ENCODE data around the gene FBXL20. TPM values are rescaled to one million over a fixed set of nuclear protein-coding genes. Genes with fewer than 3 reads are reported as not detected.

The FBXL20 gene
- total RNA-seq, 1 donor from 2014 or later = 27.1 TPM

DNA sequence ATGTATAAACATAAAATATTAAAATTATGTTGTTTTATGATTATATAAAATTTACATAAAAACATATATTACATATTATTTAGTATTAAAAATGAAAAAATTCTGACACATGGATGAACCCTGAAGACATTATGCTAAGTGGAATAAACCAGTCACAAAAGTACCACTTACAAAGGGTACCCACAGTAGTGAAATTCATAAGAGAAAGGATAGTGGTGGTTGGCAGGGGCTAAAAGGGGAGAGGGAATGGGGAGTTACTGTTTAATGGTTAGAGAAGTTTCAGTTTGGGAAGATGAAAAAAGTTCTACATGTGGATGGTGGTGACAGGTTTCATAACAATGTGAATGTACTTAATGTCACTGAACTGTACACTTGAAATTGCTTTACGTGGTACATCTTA lies 41.4 kb downstream of the FBXL20 start:
- no peaks in the 10 kb centered on the region for H3K9me3 ChIP-seq
- no peak overlapping the region for H3K4me3 ChIP-seq
- intact Hi-C loops (cut with DNase I) = no loop called here
- H3K36me3 ChIP-seq = no peaks in the 10 kb centered on the region
- peaks cover 5 to 8% of the 10 kb centered on the region in 2 donors for H3K4me1 ChIP-seq
- TF ChIP-seq, protein P1, sequence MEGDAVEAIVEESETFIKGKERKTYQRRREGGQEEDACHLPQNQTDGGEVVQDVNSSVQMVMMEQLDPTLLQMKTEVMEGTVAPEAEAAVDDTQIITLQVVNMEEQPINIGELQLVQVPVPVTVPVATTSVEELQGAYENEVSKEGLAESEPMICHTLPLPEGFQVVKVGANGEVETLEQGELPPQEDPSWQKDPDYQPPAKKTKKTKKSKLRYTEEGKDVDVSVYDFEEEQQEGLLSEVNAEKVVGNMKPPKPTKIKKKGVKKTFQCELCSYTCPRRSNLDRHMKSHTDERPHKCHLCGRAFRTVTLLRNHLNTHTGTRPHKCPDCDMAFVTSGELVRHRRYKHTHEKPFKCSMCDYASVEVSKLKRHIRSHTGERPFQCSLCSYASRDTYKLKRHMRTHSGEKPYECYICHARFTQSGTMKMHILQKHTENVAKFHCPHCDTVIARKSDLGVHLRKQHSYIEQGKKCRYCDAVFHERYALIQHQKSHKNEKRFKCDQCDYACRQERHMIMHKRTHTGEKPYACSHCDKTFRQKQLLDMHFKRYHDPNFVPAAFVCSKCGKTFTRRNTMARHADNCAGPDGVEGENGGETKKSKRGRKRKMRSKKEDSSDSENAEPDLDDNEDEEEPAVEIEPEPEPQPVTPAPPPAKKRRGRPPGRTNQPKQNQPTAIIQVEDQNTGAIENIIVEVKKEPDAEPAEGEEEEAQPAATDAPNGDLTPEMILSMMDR (IDR thresholded peaks at IDR 0.05) = no peak
- no peak overlapping the region for H3K27ac ChIP-seq
- H3K27me3 ChIP-seq = no peaks in the 10 kb centered on the region
- DNase-seq (ENCODE audit: low spot score in 2 of 2) = no peak

DNA sequence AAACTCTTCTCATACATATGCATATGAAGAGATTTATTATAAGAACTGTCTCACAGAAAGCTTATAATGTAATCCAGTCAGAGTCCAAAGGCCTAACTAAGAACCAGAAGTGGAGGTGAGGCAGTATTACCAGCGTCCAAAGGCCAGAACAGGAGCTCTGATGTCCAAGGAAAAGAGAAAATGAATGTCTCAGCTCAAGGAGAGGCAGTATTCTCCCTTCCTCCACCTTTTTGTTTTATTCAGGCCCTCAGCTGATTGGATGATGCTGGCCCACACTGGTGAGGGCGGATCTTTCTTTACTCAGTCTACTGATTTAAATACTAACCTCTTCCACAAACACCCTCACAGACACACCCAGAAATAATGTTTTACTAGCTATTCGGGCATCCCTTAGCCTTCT lies 43.4 kb downstream of the FBXL20 start:
- Histone ChIP-seq H3K27me3 (no peaks in the 10 kb centered on the region), H3K36me3 (no peaks in the 10 kb centered on the region), H3K9me3 (no peaks in the 10 kb centered on the region), H3K27ac (peak overlapping the region in 1 of 2 donors; percentile 11), H3K4me3 (no peak overlapping the region), H3K4me1 (no peaks in the 10 kb centered on the region)
- TF ChIP-seq, protein P1 (IDR thresholded peaks at IDR 0.05) = no peak
- DNase-seq (ENCODE audit: low spot score in 2 of 2) = no peak
- intact Hi-C loops (cut with DNase I) = no loop called here

DNA sequence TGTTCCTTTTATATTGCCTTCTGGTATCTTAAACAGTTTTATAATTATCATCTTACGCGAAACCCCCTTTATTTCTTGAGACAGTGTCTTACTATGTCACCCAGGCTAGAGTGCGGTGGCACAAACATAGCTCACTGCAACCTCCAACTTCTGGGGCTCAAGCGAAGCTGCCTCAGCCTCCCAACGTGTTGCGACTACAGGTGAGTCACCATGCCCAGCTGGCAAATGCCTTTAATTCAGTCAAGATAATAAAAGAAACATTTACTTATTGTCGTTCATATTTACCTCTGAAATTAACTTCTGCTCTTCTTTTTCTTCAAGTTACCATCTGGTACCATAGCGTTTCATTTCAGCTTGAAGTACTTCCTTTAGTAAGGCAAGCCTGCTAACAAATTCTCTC lies 43.9 kb downstream of the FBXL20 start:
- intact Hi-C loops (cut with DNase I) = no loop called here
- Histone ChIP-seq H3K9me3 (no peaks in the 10 kb centered on the region), H3K27ac (no peak overlapping the region), H3K27me3 (no peaks in the 10 kb centered on the region), H3K36me3 (no peaks in the 10 kb centered on the region), H3K4me3 (no peak overlapping the region), H3K4me1 (no peaks in the 10 kb centered on the region)
- no peak for DNase-seq (ENCODE audit: low spot score in 2 of 2)
- TF ChIP-seq, protein P1 (IDR thresholded peaks at IDR 0.05) = no peak

DNA sequence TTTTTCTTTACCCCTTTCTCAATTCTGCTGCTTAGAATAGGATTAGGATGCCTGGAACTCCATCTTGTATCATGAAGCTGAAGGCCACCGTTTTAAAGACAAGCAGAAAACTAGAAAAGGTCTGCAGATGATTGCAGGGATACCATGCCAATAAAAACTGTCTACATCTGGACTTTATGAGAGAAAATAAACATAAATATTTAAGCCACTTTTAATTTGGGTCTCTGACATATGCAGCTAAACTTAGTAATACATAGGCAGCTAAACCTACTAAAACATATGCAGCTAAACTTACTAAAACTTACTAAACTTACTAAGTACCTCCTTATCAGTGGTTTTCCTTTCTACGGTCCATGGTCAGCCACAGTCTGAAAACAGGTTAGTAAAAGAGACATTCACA lies 48.4 kb downstream of the FBXL20 start:
- H3K4me3 ChIP-seq = no peak overlapping the region
- H3K27me3 ChIP-seq = no peaks in the 10 kb centered on the region
- no peaks in the 10 kb centered on the region for H3K36me3 ChIP-seq
- H3K27ac ChIP-seq = no peak overlapping the region
- peaks cover 0 to 3% of the 10 kb centered on the region in 2 donors for H3K4me1 ChIP-seq
- no peaks in the 10 kb centered on the region for H3K9me3 ChIP-seq
- no peak for DNase-seq (ENCODE audit: low spot score in 2 of 2)
- intact Hi-C loops (cut with DNase I) = no loop called here
- TF ChIP-seq, protein P1 (IDR thresholded peaks at IDR 0.05) = no peak

DNA sequence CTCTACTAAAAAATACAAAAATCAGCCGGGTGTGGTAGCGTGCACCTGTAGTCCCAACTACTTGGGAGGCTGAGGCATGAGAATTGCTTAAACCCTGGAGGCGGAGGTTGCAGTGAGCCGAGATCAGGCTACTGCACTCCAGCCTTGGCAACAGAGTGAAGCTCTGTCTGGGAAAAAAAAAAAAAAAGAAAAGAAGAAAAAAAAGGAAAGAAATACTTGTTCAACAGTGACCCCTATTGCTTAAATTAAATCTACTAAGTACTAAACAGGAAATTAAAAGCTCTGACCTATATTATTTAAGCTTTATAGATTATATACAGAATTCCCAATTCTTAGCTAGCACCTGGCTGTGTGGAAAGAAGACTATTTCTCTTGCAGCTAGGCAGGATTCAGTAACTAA lies 48.9 kb downstream of the FBXL20 start:
- Histone ChIP-seq H3K36me3 (no peaks in the 10 kb centered on the region), H3K27ac (no peak overlapping the region), H3K27me3 (no peaks in the 10 kb centered on the region), H3K9me3 (no peaks in the 10 kb centered on the region), H3K4me3 (no peak overlapping the region), H3K4me1 (peaks cover 0 to 3% of the 10 kb centered on the region in 2 donors)
- intact Hi-C loops (cut with DNase I) = no loop called here
- TF ChIP-seq, protein P1 (IDR thresholded peaks at IDR 0.05) = peak in 1 of 3 experiments; percentile 35
- no peak for DNase-seq (ENCODE audit: low spot score in 2 of 2)

DNA sequence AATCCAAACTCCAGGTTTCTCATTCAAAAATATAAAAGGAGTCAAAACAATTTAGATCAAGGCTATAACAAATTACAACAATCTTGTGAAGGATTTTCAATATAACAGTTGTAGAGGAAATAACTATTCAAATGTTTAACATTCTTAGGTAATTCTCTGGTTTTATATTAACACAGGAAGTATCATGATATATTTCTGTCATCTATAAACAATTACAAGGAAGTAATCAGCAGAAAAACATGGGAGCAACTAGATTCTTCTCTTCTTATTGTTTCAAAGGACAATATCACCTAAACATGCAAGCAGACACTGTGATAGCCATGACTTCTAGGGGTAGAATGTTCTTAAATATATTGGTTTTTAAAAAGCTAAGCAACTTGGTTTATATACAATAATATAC lies 49.9 kb downstream of the FBXL20 start:
- Histone ChIP-seq H3K4me1 (peaks cover 0 to 3% of the 10 kb centered on the region in 2 donors), H3K9me3 (no peaks in the 10 kb centered on the region), H3K4me3 (no peak overlapping the region), H3K27ac (no peak overlapping the region), H3K36me3 (no peaks in the 10 kb centered on the region), H3K27me3 (no peaks in the 10 kb centered on the region)
- no peak for DNase-seq (ENCODE audit: low spot score in 2 of 2)
- TF ChIP-seq, protein P1 (IDR thresholded peaks at IDR 0.05) = no peak
- intact Hi-C loops (cut with DNase I) = no loop called here
